ENCODE measurements around the gene TTLL6.

The TTLL6 gene

DNA sequence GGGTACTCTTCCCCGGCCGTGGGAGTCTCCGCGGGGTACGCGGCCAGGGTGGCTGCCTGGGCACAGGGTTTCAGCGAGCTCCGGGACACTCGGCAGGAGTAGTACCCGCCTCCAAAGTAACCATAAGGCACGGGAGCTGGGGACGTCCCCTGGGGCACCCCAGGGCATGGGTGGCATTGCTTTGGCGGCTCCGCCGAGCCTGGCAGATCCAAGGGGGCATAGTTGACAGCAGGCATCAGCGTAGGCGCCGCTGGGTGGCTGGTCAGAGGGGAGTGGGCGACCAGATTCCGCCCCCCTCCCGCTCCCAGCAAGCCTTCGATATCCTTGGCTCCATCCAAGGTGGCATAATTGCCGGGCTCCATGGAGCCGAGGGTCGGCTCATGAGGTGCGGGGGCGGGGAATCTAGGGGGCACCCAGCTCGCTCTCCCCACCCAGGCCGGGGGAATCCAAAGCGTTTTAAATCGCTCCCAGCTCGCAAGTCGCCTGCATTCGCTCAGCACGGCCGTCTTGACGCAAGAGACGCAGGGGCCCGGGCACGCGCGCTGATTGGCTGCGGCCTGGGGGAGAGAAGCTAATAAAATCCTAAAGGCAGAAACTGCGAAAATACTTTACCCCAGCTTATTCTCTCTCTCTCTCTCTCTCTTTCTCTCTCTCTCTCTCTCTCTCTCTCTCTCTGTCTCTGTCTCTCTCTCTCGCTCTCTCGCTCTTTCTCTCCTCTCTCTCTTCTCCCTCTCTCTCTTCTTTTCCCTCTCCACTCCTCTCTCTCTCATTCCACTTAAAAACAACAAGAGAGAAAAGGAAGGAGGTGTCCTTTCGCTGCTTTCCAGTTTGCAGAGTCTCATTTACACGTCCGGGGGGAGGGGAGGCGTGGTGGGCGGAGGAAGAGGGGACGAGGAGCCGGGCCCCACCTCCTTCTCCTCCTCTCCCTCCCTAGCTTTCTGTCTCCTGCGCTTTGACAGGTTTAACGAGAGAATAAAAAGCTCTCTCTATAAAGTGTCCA lies 88.5 kb downstream of the TTLL6 start, which contains the start of gene HOXB13:
HOXB13 (minus strand) TSS at position 519 of the 1,000 bp plus-strand sequence; CDS start at position 362, 157 bp downstream.
- Mint-ChIP-seq H3K4me3 (peak within 1 kb of the TSS; percentile 43), H3K27ac (peak within 1 kb of the TSS; percentile 37), H3K36me3 (ENCODE audit: low read depth) (peaks cover 3% of the 10 kb centered on the region), H3K9me3 (no peaks in the 10 kb centered on the region), H3K4me1 (ENCODE audit: low read depth) (peaks cover 18% of the 10 kb centered on the region), H3K27me3 (ENCODE audit: low read depth) (peaks cover 98% of the 10 kb centered on the region)

- peaks cover 2% of the 10 kb centered on the region for H3K36me3 Mint-ChIP-seq (ENCODE audit: low read depth)
- no peaks in the 10 kb centered on the region for H3K9me3 Mint-ChIP-seq
- H3K27ac Mint-ChIP-seq: no peak overlapping the region
- peaks cover 16% of the 10 kb centered on the region for H3K4me1 Mint-ChIP-seq (ENCODE audit: low read depth)
- H3K27me3 Mint-ChIP-seq (ENCODE audit: low read depth): peaks cover 100% of the 10 kb centered on the region
- no peak overlapping the region for H3K4me3 Mint-ChIP-seq
Observed at GRCh38 chr17:48727415-48728175, 89.4 kb downstream of the TTLL6 start.

GRCh38 chr17:48726916-48727286 lies 90.1 kb downstream of the TTLL6 start:
- H3K27ac Mint-ChIP-seq: no peak overlapping the region
- peaks cover 100% of the 10 kb centered on the region for H3K27me3 Mint-ChIP-seq (ENCODE audit: low read depth)
- H3K4me3 Mint-ChIP-seq: no peak overlapping the region
- H3K9me3 Mint-ChIP-seq: no peaks in the 10 kb centered on the region
- peaks cover 18% of the 10 kb centered on the region for H3K4me1 Mint-ChIP-seq (ENCODE audit: low read depth)
- H3K36me3 Mint-ChIP-seq (ENCODE audit: low read depth): peaks cover 2% of the 10 kb centered on the region

DNA sequence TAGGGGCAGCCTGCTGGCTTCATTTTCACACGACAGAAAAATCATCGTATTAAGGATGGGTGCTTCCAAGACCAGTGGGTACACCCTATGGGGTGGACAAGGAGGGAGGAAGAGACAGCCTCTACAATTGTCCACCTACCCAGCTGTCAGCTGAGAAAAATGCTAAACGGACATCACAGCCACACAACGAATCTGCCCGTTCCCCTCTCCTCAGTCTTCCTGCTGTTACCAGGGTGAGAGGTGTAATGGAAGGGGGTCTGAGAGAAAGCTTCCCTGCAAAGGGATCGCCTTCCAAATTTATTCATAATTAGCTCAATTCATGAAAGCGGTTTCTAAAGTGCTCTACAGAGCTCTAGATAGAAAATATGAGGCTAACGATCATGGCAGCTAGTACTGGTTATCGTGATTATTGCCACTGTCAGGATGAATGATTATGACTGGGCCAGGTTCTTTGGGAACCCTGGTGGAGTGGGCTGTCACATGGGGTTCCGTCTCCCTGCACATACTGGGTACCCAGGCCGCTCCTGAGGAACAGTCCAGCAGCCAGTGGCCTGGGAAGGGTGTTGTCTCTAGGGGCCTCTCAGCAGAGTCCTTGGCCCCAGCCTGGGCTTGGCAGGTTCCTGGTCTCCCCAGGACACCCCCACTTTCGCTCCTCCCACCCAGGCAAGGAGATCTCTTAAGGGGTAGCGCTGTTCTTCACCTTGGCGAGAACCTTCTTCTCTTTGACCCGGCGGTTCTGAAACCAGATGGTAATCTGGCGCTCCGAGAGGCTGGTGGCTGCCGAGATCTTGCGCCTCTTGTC lies 90.7 kb downstream of the TTLL6 start:
- Mint-ChIP-seq H3K36me3 (ENCODE audit: low read depth) (peaks cover 2% of the 10 kb centered on the region), H3K4me1 (ENCODE audit: low read depth) (peaks cover 18% of the 10 kb centered on the region), H3K27me3 (ENCODE audit: low read depth) (peaks cover 100% of the 10 kb centered on the region), H3K9me3 (no peaks in the 10 kb centered on the region), H3K27ac (no peak overlapping the region), H3K4me3 (no peak overlapping the region)

DNA sequence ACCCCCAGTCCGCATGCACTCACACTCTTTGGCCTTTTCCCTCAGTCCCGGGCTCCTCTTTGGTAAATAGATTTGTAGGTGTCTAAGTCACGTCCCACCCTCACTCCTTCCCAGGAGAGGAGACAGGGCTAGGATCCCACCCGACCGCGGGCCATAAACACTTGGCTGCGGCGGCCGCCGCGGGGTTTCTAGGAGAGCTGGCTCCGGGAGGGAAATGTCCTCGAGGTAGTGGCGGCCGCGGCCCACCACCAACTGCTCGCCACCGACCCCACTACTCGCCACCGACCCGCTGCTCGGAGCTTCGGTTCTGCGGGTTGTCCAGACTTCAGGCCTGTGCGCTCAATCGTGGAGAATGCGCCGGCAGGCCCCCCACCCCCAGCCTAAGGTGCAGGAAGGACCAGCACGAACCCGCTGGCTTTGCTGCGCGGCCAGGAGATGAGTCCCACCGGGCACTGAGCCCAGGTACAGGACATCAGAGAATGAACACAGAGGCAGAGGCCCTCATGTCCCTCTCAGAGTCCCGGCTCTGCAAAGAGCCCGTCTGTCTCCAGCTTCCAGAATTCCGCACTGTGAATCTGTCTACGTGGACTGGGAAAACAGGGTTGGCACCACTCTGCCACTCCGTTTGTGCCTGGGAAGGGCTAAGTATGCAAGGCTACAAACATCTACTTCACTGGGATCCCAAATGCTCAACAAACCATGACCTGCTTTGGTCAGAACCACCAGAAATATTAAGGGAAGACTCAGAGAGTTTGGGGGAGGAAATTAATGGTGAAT lies 91.6 kb downstream of the TTLL6 start:
- no peak overlapping the region for H3K27ac Mint-ChIP-seq
- no peak overlapping the region for H3K4me3 Mint-ChIP-seq
- no peaks in the 10 kb centered on the region for H3K9me3 Mint-ChIP-seq
- H3K27me3 Mint-ChIP-seq (ENCODE audit: low read depth): peaks cover 100% of the 10 kb centered on the region
- H3K36me3 Mint-ChIP-seq (ENCODE audit: low read depth): peaks cover 4% of the 10 kb centered on the region
- H3K4me1 Mint-ChIP-seq (ENCODE audit: low read depth): peaks cover 18% of the 10 kb centered on the region

DNA sequence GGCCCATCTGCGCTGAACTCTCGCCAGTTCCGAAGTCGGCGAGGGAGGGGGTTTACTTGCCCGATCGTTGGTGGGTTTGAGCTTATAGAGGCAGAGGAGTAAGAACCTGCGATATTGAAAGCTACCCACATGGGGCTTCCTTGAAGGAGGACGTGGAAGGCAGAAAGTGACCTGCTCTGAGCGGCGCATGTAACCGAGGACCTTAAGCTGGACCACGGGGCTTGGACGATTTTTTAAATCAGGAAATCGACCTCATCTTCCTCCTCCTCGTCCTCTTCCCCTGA lies 92.1 kb downstream of the TTLL6 start:
- H3K27ac Mint-ChIP-seq: no peak overlapping the region

DNA sequence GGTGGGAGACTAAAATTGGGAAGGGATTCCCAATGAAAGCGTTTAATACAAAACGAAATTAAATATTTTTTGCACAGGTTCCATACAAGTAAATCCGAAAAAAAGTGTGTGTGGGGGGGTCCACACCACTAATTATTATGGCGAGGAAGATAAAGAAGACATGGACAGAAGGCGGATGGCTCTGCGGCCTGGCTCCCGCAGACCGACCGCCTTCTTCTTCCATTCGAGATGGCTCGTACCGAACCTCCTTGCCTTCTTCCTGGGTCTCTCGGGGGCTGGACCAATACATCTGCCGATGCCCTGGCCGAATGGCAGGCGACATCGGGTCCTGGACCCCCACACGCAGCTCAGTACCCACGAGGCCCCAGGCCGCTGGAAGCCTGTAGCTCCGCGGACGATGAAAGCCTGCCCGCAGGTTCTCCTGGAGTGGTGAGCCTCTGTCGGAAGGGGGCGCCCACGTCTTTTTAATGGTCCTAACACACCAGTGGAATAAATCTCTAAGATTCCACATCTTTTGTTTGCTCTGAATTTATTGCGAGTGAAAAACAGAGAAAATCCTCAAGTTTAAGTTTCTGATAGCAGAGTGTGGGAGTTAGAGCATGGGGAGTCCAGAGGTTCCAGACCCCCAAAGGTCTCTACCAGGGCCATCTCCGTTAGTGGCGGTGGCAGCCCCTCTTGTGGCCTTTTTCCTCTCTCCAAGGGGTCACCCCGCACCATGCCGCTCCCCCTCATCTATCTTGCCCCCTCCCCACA lies 92.6 kb downstream of the TTLL6 start:
- Mint-ChIP-seq H3K27me3 (ENCODE audit: low read depth) (peaks cover 100% of the 10 kb centered on the region), H3K36me3 (ENCODE audit: low read depth) (peaks cover 7% of the 10 kb centered on the region), H3K4me1 (ENCODE audit: low read depth) (peaks cover 18% of the 10 kb centered on the region), H3K9me3 (no peaks in the 10 kb centered on the region), H3K27ac (peak overlapping the region; percentile 73), H3K4me3 (peak overlapping the region; percentile 54)

More for the DNA sequence above, 92.1 kb downstream of the TTLL6 start:
- Mint-ChIP-seq H3K27me3 (ENCODE audit: low read depth) (peaks cover 100% of the 10 kb centered on the region), H3K36me3 (ENCODE audit: low read depth) (peaks cover 7% of the 10 kb centered on the region), H3K4me3 (no peak overlapping the region), H3K9me3 (no peaks in the 10 kb centered on the region), H3K4me1 (ENCODE audit: low read depth) (peaks cover 18% of the 10 kb centered on the region)

DNA sequence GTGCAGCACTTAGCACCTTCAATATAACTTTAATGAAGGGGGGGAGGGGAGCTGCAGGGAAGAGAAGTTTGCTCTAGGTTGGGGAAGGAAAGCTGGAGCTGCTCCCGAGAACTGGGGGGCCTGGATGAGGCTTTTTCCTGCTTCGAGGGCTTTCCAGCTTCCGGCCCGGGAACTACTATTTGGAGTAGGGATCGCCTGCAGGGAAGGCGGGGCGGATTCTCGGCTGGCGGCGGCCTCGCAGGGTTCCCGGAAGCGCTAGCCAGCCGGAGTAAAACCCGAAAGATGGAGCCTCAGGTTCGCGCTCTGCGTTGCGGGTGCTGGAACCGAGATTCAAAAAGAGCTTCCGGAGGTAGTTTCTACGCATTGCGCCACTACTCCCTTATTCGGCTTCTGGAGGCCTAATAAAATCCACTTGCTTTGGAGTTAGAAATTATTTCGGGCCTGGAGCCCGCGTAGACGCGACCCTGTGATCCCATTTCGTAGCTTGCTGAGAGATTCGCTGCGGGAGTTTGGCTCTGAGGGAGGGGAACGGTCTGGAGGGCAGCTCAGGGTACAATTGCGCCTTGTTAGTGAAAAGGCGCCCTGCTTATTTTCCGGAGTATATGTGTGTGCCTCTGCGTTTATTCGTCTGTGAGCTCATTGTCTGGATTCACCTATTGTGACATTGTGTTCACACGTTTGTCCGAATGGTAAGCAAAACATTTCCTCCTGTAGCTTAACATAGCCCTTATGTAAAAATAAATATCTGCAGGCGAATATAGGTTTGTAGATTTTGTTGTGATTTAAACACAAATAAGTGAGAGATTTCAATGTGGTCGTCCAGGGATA lies 93.4 kb downstream of the TTLL6 start:
- peak overlapping the region; percentile 51 for H3K4me3 Mint-ChIP-seq
- H3K4me1 Mint-ChIP-seq (ENCODE audit: low read depth): peaks cover 16% of the 10 kb centered on the region
- no peaks in the 10 kb centered on the region for H3K9me3 Mint-ChIP-seq
- H3K36me3 Mint-ChIP-seq (ENCODE audit: low read depth): peaks cover 7% of the 10 kb centered on the region
- peak overlapping the region; percentile 58 for H3K27ac Mint-ChIP-seq
- H3K27me3 Mint-ChIP-seq (ENCODE audit: low read depth): peaks cover 100% of the 10 kb centered on the region

- Mint-ChIP-seq H3K9me3 (no peaks in the 10 kb centered on the region), H3K4me1 (ENCODE audit: low read depth) (peaks cover 21% of the 10 kb centered on the region), H3K27me3 (ENCODE audit: low read depth) (peaks cover 100% of the 10 kb centered on the region), H3K36me3 (ENCODE audit: low read depth) (peaks cover 7% of the 10 kb centered on the region), H3K27ac (peak within 1 kb of the TSS; percentile 58), H3K4me3 (peak within 1 kb of the TSS; percentile 51)
Observed at GRCh38 chr17:48722915-48723422, 94.1 kb downstream of the TTLL6 start, which contains the start of gene PRAC2. Gene PRAC2 (plus strand): TSS chr17:48723185. CDS start chr17:48724411, 1,226 bp downstream.

DNA sequence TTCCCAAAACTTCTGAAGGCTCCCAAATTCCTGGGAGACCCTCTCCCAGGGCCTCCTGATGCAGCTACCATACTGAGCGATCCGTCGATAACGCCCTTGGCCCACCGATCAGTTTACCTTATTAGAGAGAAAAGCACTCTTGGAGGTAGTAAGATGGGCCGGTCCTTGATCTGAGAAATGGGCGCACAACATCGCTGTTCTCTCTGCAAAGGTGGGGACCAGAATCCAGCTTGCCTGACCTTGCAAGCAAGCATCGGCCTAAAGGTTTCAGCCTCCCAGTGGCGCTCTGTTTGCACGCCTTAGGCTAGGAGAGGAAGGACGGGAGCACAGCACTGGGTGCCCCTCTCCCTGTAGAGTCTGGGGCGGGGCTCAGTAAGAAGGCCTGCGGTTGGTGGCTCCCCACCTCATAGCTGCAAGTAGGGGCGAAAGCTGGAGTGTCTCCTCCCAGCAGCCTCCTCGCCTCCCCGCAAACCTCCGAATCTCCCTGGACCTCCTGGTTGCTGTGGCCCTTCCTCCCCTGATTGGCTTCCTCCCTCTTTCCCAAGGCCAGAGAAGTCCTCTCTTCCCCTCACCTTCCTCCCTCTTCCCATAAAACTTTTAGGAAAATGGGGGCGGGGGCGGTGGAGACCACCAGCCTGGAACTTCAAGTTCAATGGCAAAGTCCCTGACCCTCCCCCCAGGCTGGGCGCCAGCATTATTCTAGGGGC lies 94.7 kb downstream of the TTLL6 start, which contains the start of gene PRAC1:
PRAC1 (minus strand) TSS at position 318 of the 707 bp plus-strand sequence; CDS start at position 192, 126 bp downstream.
- peak within 1 kb of the TSS; percentile 17 for H3K4me3 Mint-ChIP-seq
- peak within 1 kb of the TSS; percentile 3 for H3K27ac Mint-ChIP-seq
- H3K27me3 Mint-ChIP-seq (ENCODE audit: low read depth): peaks cover 100% of the 10 kb centered on the region
- H3K36me3 Mint-ChIP-seq (ENCODE audit: low read depth): peaks cover 7% of the 10 kb centered on the region
- no peaks in the 10 kb centered on the region for H3K9me3 Mint-ChIP-seq
- H3K4me1 Mint-ChIP-seq (ENCODE audit: low read depth): peaks cover 23% of the 10 kb centered on the region

- H3K4me1 Mint-ChIP-seq (ENCODE audit: low read depth): peaks cover 23% of the 10 kb centered on the region
- H3K36me3 Mint-ChIP-seq (ENCODE audit: low read depth): peaks cover 7% of the 10 kb centered on the region
- H3K4me3 Mint-ChIP-seq: peak overlapping the region; percentile 0
- no peak overlapping the region for H3K27ac Mint-ChIP-seq
- H3K9me3 Mint-ChIP-seq: no peaks in the 10 kb centered on the region
- H3K27me3 Mint-ChIP-seq (ENCODE audit: low read depth): peaks cover 100% of the 10 kb centered on the region
Observed at GRCh38 chr17:48721009-48721402, 96.0 kb downstream of the TTLL6 start.
